ENCODE data around the gene DOC2A.
"Not testable (repeated sequence)": the region's sequence is repeated elsewhere in the genome, so short reads cannot be mapped to it uniquely, and the experiment has no call there.

DOC2A gene

DNA sequence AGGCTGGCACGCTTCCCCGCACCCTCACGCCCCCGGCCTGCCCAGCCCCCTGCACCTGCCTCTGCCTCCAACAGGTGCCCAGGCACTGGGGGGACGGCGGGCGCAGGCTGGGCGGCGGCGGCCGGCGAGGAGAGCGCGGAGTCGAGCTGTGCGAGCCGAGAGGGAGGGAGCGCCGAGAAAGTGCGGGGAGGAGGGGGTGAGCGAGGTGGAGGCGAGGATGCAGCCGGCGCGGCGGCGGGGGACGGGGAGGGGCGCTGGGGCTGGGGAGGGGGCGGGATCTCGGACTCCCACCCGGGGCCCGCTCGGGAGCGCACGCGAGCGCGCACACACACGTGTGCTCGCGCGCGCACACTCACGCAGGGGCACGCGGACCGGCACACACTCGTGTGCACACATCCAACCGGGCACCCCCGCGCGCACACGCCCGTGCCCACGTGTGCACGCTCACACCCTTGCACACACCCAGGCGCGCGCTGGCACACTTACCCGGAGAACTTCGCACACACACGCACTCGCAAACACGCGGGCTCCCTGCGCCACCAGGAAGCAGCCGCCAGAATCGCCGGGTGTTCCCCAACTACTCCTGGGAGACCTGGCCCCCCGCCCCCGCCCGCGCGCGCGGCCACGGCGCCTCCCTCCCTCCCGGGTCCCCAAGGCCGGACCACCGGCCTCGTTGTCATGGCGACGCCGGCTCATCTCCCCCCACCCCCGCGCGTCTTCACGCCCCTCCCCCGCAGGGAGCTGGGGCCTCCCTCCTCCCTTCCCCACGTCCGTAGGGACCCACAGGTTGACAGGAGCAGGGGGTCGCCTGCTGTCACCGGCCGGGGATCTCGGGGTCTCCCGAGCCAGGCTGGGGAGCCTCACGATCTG is at the start of gene DOC2A:
Gene DOC2A, minus strand, starts transcription at position 184 of the 870 bp plus-strand sequence. CDS start 805 bp downstream, outside the sequence.
- Mint-ChIP-seq H3K4me1 (peaks cover 29% of the 10 kb centered on the region), H3K27ac (peak within 1 kb of the TSS in 1 of 2 donors; percentile 76), H3K27me3 (peaks cover 44% of the 10 kb centered on the region), H3K4me3 (peak within 1 kb of the TSS; percentile 77 to 82), H3K9me3 (no peaks in the 10 kb centered on the region)
- peak; percentile 68 for ATAC-seq
- no peak for DNase-seq

DNA sequence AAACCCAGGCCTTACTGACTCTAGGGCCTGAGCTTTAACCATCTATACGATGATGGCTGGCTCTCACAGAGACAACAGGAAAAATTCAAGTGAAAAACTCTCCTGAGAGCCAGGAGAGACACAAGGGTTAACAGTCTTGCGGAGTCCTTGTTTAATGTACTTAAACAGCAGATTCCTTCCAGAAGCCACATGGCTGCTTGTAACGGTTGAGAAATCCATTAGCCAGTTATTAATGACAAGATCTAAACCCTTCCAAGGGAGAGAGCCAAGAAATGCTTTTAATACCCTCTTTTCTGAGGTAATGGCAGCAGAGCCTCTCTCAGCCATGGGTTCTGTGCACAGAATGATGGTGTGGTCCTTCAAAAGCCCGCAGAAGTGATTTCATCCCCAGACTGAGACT is 49.5 kb upstream of the DOC2A start:
- Mint-ChIP-seq H3K27ac (peak overlapping the region in 1 of 2 donors; percentile 78), H3K9me3 (no peaks in the 10 kb centered on the region), H3K4me1 (peaks cover 19% of the 10 kb centered on the region), H3K27me3 (no peaks in the 10 kb centered on the region), H3K4me3 (no peak overlapping the region)
- ATAC-seq: no peak
- no peak for DNase-seq

DNA sequence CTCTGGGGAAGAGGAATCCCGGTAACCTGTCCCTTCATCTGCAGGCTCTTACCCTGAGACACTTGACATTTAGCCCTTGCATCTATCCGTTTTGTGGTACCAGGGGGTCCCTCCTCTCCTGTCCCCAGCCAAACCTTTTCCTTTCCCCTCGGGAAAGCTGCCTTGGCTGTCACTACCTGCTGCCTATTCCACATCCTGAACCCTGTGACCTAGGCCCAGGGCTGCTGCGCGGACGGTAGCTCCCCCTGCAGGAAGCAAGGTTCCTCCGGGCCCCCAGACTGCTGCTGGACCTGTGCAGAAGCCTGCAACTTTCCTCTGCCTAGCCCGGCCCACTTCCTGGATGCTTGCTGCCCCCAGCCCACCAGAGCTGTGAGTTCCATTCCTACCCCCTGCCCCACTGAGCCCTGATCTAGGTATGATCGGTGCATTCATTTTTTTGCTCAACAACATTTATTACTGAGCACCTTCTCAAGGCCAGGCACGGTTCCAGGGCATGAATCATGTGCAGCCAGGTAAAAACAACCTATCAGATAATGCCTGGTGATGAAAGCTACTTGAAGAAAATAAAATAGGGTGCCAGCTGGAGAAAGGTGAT is 44.2 kb upstream of the DOC2A start:
- peak; percentile 80 for ATAC-seq
- peaks cover 16% of the 10 kb centered on the region for H3K27me3 Mint-ChIP-seq
- DNase-seq: peak; percentile 54 to 62
- H3K4me3 Mint-ChIP-seq: peak overlapping the region in 1 of 2 donors; percentile 24
- H3K4me1 Mint-ChIP-seq: peaks cover 42% of the 10 kb centered on the region
- no peak overlapping the region for H3K27ac Mint-ChIP-seq
- H3K9me3 Mint-ChIP-seq: no peaks in the 10 kb centered on the region

DNA sequence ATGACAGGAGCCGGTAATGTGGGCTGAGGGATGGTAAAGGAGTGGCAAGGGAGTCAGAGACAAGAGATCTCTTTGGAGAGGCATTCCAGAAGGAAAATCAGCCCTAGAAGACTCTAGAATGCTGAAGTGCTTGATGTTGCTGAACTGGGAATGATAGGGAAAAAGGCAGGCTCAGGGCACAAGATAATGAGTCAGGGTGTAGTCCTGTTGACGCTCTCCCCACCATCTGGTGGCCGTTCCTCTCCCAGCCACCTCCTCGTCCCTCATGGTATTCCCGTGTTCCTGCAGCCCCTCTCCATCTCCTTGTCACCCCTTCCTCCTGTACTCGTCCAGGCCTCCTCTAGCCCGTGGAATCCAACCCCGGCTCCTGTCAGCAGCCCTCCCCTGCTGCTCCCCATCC is 43.6 kb upstream of the DOC2A start:
- H3K4me3 Mint-ChIP-seq: peak overlapping the region in 1 of 2 donors; percentile 33
- H3K27me3 Mint-ChIP-seq: peaks cover 16% of the 10 kb centered on the region
- no peak for ATAC-seq
- no peaks in the 10 kb centered on the region for H3K9me3 Mint-ChIP-seq
- DNase-seq: no peak
- H3K27ac Mint-ChIP-seq: no peak overlapping the region
- peaks cover 42% of the 10 kb centered on the region for H3K4me1 Mint-ChIP-seq

DNA sequence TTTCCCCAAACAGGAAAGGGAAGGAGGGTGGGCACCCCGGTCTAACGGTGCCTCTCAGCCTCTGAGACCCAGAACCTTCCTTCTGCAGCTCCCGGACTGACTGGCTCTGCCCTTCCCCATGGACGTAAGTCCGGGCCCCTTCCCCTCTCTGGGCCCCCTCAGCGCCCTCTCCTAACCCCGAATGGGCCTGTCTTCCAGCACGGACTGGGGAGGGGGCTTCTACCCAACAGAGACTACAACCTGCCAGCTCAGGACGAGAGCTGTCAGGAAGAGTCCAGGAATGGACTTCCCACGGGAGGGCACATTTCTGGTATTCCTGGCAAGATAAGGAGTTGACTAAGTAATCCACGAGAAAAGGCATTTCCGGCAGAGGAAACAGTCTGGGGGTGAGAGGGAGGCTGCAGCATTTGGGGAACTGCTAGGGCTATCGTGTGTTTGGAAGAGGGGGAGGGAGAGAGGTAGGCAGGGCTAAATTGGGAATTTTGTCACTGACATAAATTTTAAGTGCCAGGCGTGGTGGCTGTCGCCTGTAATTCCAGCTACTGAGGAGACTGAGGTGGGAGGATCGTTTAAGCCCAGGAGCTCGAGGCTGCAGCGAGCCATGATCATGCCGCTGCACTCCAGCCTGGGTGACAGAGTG is 42.7 kb upstream of the DOC2A start:
- Mint-ChIP-seq H3K9me3 (no peaks in the 10 kb centered on the region), H3K27me3 (peaks cover 16% of the 10 kb centered on the region), H3K4me1 (peaks cover 42% of the 10 kb centered on the region), H3K27ac (no peak overlapping the region), H3K4me3 (peak overlapping the region; percentile 88 to 92)
- peak; percentile 56 for ATAC-seq
- no peak for DNase-seq

DNA sequence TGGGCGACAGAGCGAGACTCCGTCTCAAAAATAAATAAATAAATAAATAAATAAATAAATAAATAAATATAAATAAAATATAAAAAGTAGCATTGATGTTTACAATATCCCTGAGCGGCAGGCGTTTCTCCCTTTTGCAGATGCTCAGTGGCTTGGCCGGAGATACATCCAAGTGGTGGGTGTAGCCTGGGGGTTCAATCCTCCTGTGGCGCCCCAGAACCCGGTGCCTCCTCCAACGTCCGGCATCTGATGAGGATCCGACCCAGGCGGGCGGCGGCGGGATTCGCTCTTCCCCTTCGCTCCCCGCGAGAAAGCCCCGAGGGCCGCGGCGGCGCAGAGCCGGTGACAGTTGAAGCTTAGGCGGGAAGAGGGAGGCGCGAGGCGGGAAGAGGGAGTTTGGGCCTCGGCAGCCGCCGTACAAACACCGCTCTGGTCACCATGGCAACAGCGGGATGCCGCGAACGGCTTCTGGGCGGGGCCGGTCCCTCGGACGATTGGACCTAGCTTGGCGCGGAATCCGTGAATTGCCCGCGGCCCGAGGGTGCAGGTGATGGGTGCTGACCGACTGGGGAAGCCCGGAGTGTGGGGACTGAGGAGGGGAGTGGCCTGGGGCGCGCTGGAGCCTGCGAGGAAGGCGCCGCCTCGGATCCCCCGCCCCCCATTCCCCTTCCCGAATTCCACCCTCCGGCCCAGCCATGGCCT is 42.0 kb upstream of the DOC2A start:
- Mint-ChIP-seq H3K4me3 (peak overlapping the region; percentile 88 to 92), H3K27ac (peak overlapping the region; percentile 72 to 95), H3K9me3 (no peaks in the 10 kb centered on the region), H3K4me1 (peaks cover 42% of the 10 kb centered on the region), H3K27me3 (peaks cover 16% of the 10 kb centered on the region)
- DNase-seq (peak; percentile 87 to 94), ATAC-seq (peak; percentile 89)

DNA sequence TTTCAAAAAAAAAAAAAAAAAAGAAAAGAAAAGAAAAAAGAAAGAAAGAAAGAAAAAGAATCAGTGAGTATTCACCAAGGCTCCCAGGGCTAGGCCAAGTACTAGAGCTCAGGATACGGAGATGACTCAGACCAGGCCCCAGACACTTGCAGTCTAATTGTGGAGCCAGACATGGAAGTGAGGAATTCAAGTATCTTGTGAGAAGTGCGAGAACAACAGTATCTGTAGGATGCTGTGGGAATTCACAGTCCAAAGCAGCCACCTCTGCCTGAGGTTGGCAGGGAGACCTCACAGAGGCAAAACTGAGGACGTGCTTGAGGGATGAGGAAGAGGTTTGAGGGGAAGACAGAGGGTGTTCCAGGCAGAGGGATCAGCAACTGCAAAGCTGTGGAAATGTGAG is 40.7 kb upstream of the DOC2A start:
- ATAC-seq: no peak
- Mint-ChIP-seq H3K4me1 (peaks cover 42% of the 10 kb centered on the region), H3K9me3 (no peaks in the 10 kb centered on the region), H3K27me3 (peaks cover 16% of the 10 kb centered on the region), H3K27ac (peak overlapping the region; percentile 35 to 95), H3K4me3 (peak overlapping the region; percentile 88 to 92)
- no peak for DNase-seq

DNA sequence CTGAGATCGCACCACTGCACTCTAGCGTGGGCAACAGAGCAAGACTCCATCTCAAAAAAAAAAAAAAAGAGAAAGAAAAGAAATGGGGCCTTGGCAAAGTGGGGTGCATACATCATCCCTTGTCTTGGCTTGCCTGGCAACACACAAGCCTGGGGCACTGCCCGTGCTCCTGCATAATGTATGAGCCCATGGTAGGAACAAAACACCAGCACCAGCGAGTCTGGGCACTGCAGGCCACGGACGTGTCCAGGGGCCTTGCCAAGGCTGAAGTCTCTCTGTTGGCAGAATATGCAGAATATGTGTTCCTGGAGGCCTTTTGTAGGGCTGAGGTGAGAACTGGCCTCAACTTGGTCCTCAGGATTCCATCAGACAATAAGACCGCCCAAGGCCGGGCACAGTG is 39.0 kb upstream of the DOC2A start:
- Mint-ChIP-seq H3K27ac (no peak overlapping the region), H3K9me3 (no peaks in the 10 kb centered on the region), H3K4me1 (peaks cover 36% of the 10 kb centered on the region), H3K27me3 (peaks cover 15% of the 10 kb centered on the region), H3K4me3 (no peak overlapping the region)
- ATAC-seq (no peak), DNase-seq (no peak)

DNA sequence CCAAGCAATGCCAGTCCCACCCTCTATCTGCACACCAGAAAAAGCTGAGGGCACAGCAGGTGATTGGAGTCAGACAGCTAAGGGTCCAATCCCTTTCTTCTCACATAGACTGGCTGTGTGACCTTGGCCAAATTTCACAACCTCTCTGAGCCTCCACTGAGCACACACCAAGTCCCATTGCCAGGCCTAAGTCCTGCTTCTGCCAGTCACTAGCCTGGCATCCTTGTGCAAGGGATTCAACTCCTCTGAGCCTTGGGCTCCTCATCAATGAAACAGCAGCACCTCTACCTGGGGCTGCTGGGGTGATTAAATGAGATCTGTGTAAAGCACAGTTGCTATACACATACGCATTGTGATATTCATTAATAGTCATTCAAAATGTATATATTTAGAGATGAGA is 35.8 kb upstream of the DOC2A start:
- DNase-seq (no peak), ATAC-seq (no peak)
- no peaks in the 10 kb centered on the region for H3K9me3 Mint-ChIP-seq
- H3K4me1 Mint-ChIP-seq: peaks cover 9% of the 10 kb centered on the region
- no peak overlapping the region for H3K27ac Mint-ChIP-seq
- H3K27me3 Mint-ChIP-seq: no peaks in the 10 kb centered on the region
- H3K4me3 Mint-ChIP-seq: no peak overlapping the region

DNA sequence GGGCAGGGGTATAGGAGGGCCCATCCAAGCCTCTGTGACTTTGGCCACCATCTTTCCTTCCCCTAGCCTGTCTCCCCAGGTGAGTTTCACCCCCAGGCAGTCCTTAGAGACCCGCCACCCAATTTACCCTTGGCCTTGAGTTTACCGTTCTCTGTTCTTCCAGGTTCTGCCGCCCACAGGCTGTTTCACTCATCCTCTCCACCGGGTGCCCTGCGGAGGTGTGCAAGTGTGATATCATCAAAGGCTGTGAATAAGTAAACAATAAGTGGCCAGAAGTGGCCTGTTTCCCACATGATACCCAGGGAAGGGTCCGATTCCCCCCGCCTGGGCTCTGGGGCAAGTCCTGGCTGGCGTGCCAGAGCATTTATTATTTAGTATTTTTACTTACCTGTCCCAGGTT is 35.4 kb upstream of the DOC2A start:
- H3K27ac Mint-ChIP-seq: no peak overlapping the region
- ATAC-seq: peak; percentile 28
- no peak for DNase-seq
- H3K4me1 Mint-ChIP-seq: peaks cover 6% of the 10 kb centered on the region
- no peak overlapping the region for H3K4me3 Mint-ChIP-seq
- H3K27me3 Mint-ChIP-seq: no peaks in the 10 kb centered on the region
- no peaks in the 10 kb centered on the region for H3K9me3 Mint-ChIP-seq

DNA sequence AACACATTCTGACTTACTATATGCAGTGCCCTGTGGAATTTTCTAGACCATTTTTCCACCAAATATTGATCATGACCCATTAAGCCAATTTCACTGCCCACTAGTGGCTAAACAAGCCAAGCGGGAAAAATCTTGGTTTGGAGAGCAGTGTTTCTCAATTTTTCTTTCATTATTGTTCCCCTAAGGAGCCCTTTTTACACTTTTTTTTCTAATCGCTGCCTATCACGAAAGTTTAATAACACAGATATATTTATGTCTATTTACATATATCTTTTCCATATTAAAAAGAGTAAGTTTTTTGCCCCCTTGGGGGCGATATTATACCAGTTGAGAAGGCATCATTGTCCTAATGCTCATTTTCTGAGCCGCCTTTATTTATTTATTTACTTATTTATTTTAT is 31.0 kb upstream of the DOC2A start:
- DNase-seq (no peak), ATAC-seq (no peak)
- no peaks in the 10 kb centered on the region for H3K27me3 Mint-ChIP-seq
- no peak overlapping the region for H3K4me3 Mint-ChIP-seq
- no peaks in the 10 kb centered on the region for H3K4me1 Mint-ChIP-seq
- H3K9me3 Mint-ChIP-seq: no peaks in the 10 kb centered on the region
- H3K27ac Mint-ChIP-seq: no peak overlapping the region

DNA sequence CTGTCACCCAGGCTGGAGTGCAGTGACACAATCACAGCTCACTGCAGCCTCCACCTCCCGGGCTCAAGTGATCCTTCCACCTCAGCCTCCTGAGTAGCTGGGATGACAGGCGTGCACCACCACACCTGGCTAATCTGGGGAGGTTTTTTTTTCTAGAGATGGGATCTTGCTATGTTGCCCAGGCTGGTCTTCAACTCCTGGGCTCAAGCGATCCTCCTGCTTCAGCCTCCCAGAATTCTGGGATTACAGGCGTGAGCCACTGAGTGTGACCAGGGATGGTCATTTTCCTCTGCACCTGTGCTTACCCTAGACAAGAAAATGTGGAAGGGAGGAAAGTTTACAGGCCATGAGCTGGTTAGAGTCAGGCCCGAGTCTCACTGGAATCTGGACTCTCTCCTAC is 29.9 kb upstream of the DOC2A start:
- not testable (repeated sequence) for H3K4me3 Mint-ChIP-seq, H3K4me1 Mint-ChIP-seq, H3K27me3 Mint-ChIP-seq, ATAC-seq, DNase-seq, H3K9me3 Mint-ChIP-seq, H3K27ac Mint-ChIP-seq

DNA sequence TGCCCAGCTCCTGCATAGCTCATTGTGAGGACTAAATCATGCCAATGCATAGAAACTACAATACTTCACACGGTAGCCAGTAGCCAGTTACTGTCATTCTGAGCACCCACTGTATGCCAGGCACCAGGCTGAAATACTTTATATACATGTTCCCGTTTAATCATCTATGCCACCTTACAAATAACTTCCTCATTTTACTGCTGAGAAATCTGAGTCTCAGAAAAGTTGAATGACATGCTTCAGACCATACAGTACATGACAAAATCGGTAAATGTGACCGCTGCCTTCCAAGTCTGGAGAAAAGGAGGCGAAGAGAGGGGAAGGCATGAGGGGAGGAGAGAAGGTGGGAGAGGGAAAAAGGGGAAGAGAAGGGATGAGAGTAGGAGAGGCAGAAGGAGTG is 29.4 kb upstream of the DOC2A start:
- peaks cover 5% of the 10 kb centered on the region for H3K4me1 Mint-ChIP-seq
- H3K9me3 Mint-ChIP-seq: no peaks in the 10 kb centered on the region
- no peak for ATAC-seq
- H3K27ac Mint-ChIP-seq: no peak overlapping the region
- DNase-seq: no peak
- H3K4me3 Mint-ChIP-seq: no peak overlapping the region
- H3K27me3 Mint-ChIP-seq: peaks cover 8% of the 10 kb centered on the region

DNA sequence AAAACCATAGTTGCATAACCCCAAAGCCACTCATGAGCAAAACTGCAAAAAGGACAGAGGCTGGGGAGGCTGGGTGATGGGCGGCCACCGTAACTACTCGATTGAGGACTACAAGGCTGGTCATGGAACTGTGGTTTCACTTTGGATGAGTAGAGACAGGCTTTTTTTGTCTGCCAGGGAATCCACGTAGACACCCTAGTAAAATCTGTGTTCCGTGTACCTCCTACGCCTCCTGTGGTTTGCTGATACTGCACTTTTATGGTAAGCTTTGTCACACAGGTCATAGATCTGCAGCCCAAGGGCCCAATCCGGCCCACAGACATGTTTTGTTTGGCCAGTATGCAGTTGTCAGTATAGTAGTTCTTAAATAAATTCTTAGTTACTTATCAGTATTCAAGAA is 22.4 kb upstream of the DOC2A start:
- no peak for DNase-seq
- peaks cover 73% of the 10 kb centered on the region for H3K27me3 Mint-ChIP-seq
- H3K27ac Mint-ChIP-seq: no peak overlapping the region
- ATAC-seq: no peak
- peaks cover 31% of the 10 kb centered on the region for H3K4me1 Mint-ChIP-seq
- no peaks in the 10 kb centered on the region for H3K9me3 Mint-ChIP-seq
- no peak overlapping the region for H3K4me3 Mint-ChIP-seq

DNA sequence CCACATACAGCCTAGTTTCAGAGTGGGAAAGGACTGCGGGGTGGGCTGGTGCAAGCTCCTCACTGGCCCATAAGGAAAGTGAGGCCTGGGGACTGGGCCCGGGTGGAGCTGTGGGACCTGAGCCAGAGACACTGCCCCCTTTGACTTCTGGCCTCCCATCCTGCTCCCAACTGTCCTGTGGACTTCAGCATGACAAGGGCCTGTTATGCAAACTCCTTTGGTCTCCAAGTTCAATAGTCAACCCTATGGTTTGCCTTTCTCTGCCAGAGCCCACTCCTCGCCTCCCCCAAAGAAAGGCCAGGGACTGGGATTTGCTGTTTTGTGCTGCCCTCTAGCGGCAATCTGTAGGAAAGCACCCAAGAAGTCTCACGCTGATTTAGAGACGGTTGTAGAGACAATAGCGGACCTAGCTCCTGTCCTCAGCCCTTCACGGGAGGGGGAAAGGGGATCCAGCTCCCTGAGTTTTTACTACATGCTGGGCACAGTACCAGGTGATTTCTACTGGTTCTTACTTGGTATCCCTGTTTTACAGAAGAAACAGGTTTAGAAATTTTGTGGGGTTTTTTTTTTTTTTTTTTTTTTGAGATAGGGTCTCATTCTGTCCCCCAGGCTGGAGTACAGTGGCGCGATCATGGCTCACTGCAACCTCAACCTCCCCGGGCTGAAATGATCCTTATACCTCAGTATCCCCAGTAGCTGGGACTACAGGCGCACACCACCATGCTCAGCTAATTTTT is 21.4 kb upstream of the DOC2A start:
- Mint-ChIP-seq H3K27ac (no peak overlapping the region), H3K4me1 (peaks cover 31% of the 10 kb centered on the region), H3K9me3 (no peaks in the 10 kb centered on the region), H3K27me3 (peaks cover 83% of the 10 kb centered on the region), H3K4me3 (peak overlapping the region in 1 of 2 donors; percentile 50)
- ATAC-seq (peak; percentile 67), DNase-seq (peak; percentile 68 to 71)

Measured in stimulated activated naive CD8-positive, alpha-beta T cell treated with anti-CD3 and anti-CD28 coated beads, Interleukin-15, amount 100 ng/mL, for 72 hours (primary cell).